Mononuclear cell (primary cell): ENCODE data around the gene TRNT1. TPM values are rescaled to one million over a fixed set of nuclear protein-coding genes. Genes with fewer than 3 reads are reported as not detected.

Experiments used
- H3K27me3 ChIP-seq: 2 replicates; pipeline ENCODE4 v1.6.0; 2011; ENCODE audit warnings: low read length, control low read depth; ENCODE audit not compliant: insufficient read depth
- H3K4me1 ChIP-seq: 2 replicates; pipeline ENCODE4 v1.5.1; 2011; ENCODE audit warnings: mild to moderate bottlenecking, low read length, control low read depth; ENCODE audit not compliant: insufficient read depth
- H3K4me3 ChIP-seq: 2 replicates; pipeline ENCODE4 v1.5.1; 2011; ENCODE audit warnings: mild to moderate bottlenecking, low read length, moderate library complexity
- H3K9me3 ChIP-seq: 2 replicates; pipeline ENCODE4 v1.5.1; 2011; ENCODE audit warnings: low read depth, mild to moderate bottlenecking, control low read depth, low read length
- total RNA-seq: library from RNA; depleted of rRNA; stranded (reverse); fragments of >200 nt; gene quantifications from one replicate; pipeline ENCODE4 v1.2.3, GENCODE V29; 2012

Gene TRNT1
- total RNA-seq, 1 donor, result 29.6 TPM

- peak within 1 kb of the TSS; percentile 86 for H3K4me3 ChIP-seq
- H3K9me3 ChIP-seq, result no peaks in the 10 kb centered on the region
- H3K27me3 ChIP-seq, result no peaks in the 10 kb centered on the region
- peaks cover 39% of the 10 kb centered on the region for H3K4me1 ChIP-seq
Observed at GRCh38 chr3:3179407-3180094, 52.8 kb downstream of the TRNT1 start, which contains the start of gene CRBN. CRBN (minus strand) TSS chr3:3179691; CDS start chr3:3179687, 4 bp downstream.

- Histone ChIP-seq H3K4me3 (no peak overlapping the region), H3K27me3 (no peaks in the 10 kb centered on the region), H3K9me3 (no peaks in the 10 kb centered on the region), H3K4me1 (peaks cover 34% of the 10 kb centered on the region)
Observed at GRCh38 chr3:3180456-3180855, 53.7 kb downstream of the TRNT1 start.

GRCh38 chr3:3184876-3185275 lies 58.1 kb downstream of the TRNT1 start:
- Histone ChIP-seq H3K27me3 (no peaks in the 10 kb centered on the region), H3K4me3 (no peak overlapping the region), H3K9me3 (no peaks in the 10 kb centered on the region), H3K4me1 (peaks cover under 1% of the 10 kb centered on the region)

- no peaks in the 10 kb centered on the region for H3K9me3 ChIP-seq
- H3K27me3 ChIP-seq, result no peaks in the 10 kb centered on the region
- H3K4me1 ChIP-seq, result peaks cover 11% of the 10 kb centered on the region
- no peak overlapping the region for H3K4me3 ChIP-seq
Observed at GRCh38 chr3:3189102-3189727, 62.5 kb downstream of the TRNT1 start.

GRCh38 chr3:3189961-3190360 lies 63.2 kb downstream of the TRNT1 start:
- H3K9me3 ChIP-seq, result no peaks in the 10 kb centered on the region
- H3K4me3 ChIP-seq, result no peak overlapping the region
- peaks cover 11% of the 10 kb centered on the region for H3K4me1 ChIP-seq
- H3K27me3 ChIP-seq, result no peaks in the 10 kb centered on the region

GRCh38 chr3:3191675-3192285 lies 65.0 kb downstream of the TRNT1 start:
- no peaks in the 10 kb centered on the region for H3K27me3 ChIP-seq
- peaks cover 11% of the 10 kb centered on the region for H3K4me1 ChIP-seq
- H3K9me3 ChIP-seq, result no peaks in the 10 kb centered on the region
- no peak overlapping the region for H3K4me3 ChIP-seq

GRCh38 chr3:3192286-3192675 lies 65.5 kb downstream of the TRNT1 start:
- Histone ChIP-seq H3K27me3 (no peaks in the 10 kb centered on the region), H3K4me3 (no peak overlapping the region), H3K4me1 (peaks cover 11% of the 10 kb centered on the region), H3K9me3 (no peaks in the 10 kb centered on the region)

GRCh38 chr3:3194861-3195260 lies 68.1 kb downstream of the TRNT1 start:
- no peak overlapping the region for H3K4me3 ChIP-seq
- H3K4me1 ChIP-seq, result peaks cover 11% of the 10 kb centered on the region
- no peaks in the 10 kb centered on the region for H3K9me3 ChIP-seq
- H3K27me3 ChIP-seq, result no peaks in the 10 kb centered on the region

- H3K4me3 ChIP-seq, result no peak overlapping the region
- H3K27me3 ChIP-seq, result no peaks in the 10 kb centered on the region
- no peaks in the 10 kb centered on the region for H3K9me3 ChIP-seq
- H3K4me1 ChIP-seq, result peaks cover 8% of the 10 kb centered on the region
Observed at GRCh38 chr3:3196148-3196861, 69.6 kb downstream of the TRNT1 start.

Other genes with a start within 250 kb of the TRNT1 start
- 4.4 TPM for gene IL5RA, start 16.6 kb upstream of the TRNT1 start, total RNA-seq
- 456 TPM for gene CRBN, start 52.8 kb downstream of the TRNT1 start, total RNA-seq